A549 (cell line): ENCODE data around the gene HPGD.

Source experiments
- CBX8 ChIP-seq: fragments of 200-600 bp; sonication (generic); IDR thresholded peaks from 2 replicates; pipeline ENCODE4 v1.6.1; 2016
- HDAC2 ChIP-seq: fragments of 200-600 bp; sonication (generic); IDR thresholded peaks from 2 replicates; pipeline ENCODE4 v1.6.1; 2016
- NR3C1 ChIP-seq: fragments of >200 bp; sonication (Bioruptor Twin); formaldehyde crosslinking; IDR thresholded peaks from 3 replicates; pipeline ENCODE4 v1.6.1; 2017
- POLR2A ChIP-seq: IDR thresholded peaks from 2 replicates; pipeline ENCODE4 v1.6.1; 2012; ENCODE audit warnings: mild to moderate bottlenecking, low read length
- POLR2AphosphoS2 ChIP-seq: conservative IDR thresholded peaks from 2 replicates; pipeline ENCODE4 v1.6.1; 2012; ENCODE audit warnings: low read length, improper control_type of control experiment, inconsistent platforms
- SMC3 ChIP-seq: fragments of >200 bp; sonication (Bioruptor Twin); formaldehyde crosslinking; IDR thresholded peaks from 3 replicates; pipeline ENCODE4 v1.6.1; 2018; ENCODE audit warnings: inconsistent platforms
- TF ChIP-seq, protein P1 (sequence below): fragments of >200 bp; sonication (Bioruptor Twin); formaldehyde crosslinking; IDR thresholded peaks from 3 replicates; pipeline ENCODE4 v1.5.1; 2016

DNA sequence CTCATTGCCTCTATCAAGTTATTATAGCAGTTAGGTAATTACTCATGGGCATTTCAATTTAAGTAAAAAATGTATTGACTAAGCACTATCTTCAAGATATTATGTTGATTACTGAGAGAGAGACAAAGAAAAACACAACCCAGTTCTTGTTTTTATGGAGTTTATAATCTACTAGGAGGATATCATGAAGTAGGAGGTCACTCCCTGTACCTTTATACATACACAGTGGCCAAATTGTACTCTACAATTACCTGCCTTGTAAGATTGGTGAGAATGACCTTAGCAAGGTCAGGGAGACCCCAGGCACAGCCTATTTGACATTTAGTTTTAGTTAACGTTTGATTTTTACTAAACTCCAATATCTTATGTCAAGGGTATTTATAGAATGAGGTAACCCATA, 5.5 kb downstream of the HPGD start:
- TF ChIP-seq, protein P1, sequence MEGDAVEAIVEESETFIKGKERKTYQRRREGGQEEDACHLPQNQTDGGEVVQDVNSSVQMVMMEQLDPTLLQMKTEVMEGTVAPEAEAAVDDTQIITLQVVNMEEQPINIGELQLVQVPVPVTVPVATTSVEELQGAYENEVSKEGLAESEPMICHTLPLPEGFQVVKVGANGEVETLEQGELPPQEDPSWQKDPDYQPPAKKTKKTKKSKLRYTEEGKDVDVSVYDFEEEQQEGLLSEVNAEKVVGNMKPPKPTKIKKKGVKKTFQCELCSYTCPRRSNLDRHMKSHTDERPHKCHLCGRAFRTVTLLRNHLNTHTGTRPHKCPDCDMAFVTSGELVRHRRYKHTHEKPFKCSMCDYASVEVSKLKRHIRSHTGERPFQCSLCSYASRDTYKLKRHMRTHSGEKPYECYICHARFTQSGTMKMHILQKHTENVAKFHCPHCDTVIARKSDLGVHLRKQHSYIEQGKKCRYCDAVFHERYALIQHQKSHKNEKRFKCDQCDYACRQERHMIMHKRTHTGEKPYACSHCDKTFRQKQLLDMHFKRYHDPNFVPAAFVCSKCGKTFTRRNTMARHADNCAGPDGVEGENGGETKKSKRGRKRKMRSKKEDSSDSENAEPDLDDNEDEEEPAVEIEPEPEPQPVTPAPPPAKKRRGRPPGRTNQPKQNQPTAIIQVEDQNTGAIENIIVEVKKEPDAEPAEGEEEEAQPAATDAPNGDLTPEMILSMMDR, result no peak
- no peak for TF ChIP-seq CBX8
- TF ChIP-seq SMC3, result no peak
- no peak for TF ChIP-seq POLR2AphosphoS2
- no peak for TF ChIP-seq POLR2A
- no peak for TF ChIP-seq HDAC2
- TF ChIP-seq NR3C1, result no peak
